Vagina (tissue), 2 donors: Measurements from ENCODE around the gene MYO18A. TPM values are rescaled to one million over a fixed set of nuclear protein-coding genes. Genes with fewer than 3 reads are reported as not detected.

ENCODE experiments used
- DNase-seq, 2 donors: peaks; one replicate each; pipeline ENCODE4 v3.0.0-alpha.2; 2017; ENCODE audit errors: extremely low spot score in 2 of 2
- H3K27ac ChIP-seq: fragments of 200-600 bp; sonication (generic); one replicate; pipeline ENCODE4 v1.5.1; 2019
- H3K27me3 ChIP-seq: fragments of 200-600 bp; sonication (generic); one replicate; pipeline ENCODE4 v1.5.1; 2019
- H3K36me3 ChIP-seq, 2 donors: fragments of 200-600 bp; sonication (generic); one replicate each; pipeline ENCODE4 v1.5.1; 2017 to 2019
- H3K4me1 ChIP-seq: fragments of 200-600 bp; sonication (generic); one replicate; pipeline ENCODE4 v1.5.1; 2019
- H3K4me3 ChIP-seq, 2 donors: fragments of 200-600 bp; sonication (generic); 1 replicate in 1 of 2; 2 replicates in 1 of 2; pipeline ENCODE4 v1.5.1; 2016 to 2019
- H3K9me3 ChIP-seq: fragments of 200-600 bp; sonication (generic); one replicate; pipeline ENCODE4 v1.5.1; 2019
- POLR2A ChIP-seq, 2 donors: fragments of 450-650 bp; IDR thresholded peaks; one replicate each; pipeline ENCODE4 v1.6.1; 2017; ENCODE audit warnings: antibody characterized with exemption in 2 of 2, mild to moderate bottlenecking in 2 of 2, moderate library complexity in 2 of 2
- POLR2AphosphoS5 ChIP-seq, 2 donors: sonication (generic); formaldehyde crosslinking; IDR thresholded peaks; one replicate each; pipeline ENCODE4 v1.9.0; 2017; ENCODE audit warnings: antibody characterized with exemption in 2 of 2, mild to moderate bottlenecking in 2 of 2, low read depth in 1 of 2; ENCODE audit not compliant: insufficient read depth in 1 of 2
- intact Hi-C: fragments of 100-400 bp; cut with DNase I; formaldehyde crosslinking; loops from one replicate; pipeline ENCODE4 v1.15.1; 2023
- total RNA-seq: library from RNA; depleted of rRNA; stranded (reverse); fragments of >200 nt; gene quantifications from one replicate; pipeline ENCODE4 v1.2.3, GENCODE V29; 2016
- TF ChIP-seq, protein P1 (sequence below), 3 experiments: fragments of 450-650 bp in 2 of 3; fragments of 200-600 bp in 1 of 3; sonication (generic) in 1 of 3; IDR thresholded peaks; one replicate each; pipeline ENCODE4 v1.5.1; 2017 to 2019; ENCODE audit warnings: antibody characterized with exemption in 3 of 3, mild to moderate bottlenecking in 2 of 3, moderate library complexity in 2 of 3

Gene MYO18A
- total RNA-seq, 1 donor from 2014 or later, result 70.7 TPM

DNA sequence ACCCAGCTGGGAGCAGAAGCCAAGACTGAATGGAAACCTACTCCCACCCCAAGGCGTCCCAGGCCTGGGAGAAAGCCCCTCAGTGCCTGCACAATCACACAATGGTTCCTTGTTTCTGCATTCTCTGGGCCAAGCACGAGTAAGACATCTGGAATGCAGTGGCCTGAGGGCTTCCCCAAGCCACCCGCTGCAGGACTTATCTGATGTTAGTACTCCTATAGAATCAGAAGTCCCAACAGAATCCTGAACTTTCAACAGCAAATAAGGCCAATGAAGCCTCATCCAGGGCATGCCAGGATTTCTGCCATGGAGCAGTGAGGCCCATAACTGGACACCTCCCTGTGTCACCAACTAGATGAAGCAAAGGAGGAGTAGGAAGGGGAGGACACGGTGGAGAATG lies 28.6 kb downstream of the MYO18A start:
- Histone ChIP-seq H3K27me3 (no peaks in the 10 kb centered on the region), H3K4me1 (peaks cover 49% of the 10 kb centered on the region), H3K27ac (no peak overlapping the region), H3K9me3 (no peaks in the 10 kb centered on the region), H3K4me3 (no peak overlapping the region), H3K36me3 (no peaks in the 10 kb centered on the region)
- intact Hi-C loops, result no loop called here
- TF ChIP-seq, protein P1, sequence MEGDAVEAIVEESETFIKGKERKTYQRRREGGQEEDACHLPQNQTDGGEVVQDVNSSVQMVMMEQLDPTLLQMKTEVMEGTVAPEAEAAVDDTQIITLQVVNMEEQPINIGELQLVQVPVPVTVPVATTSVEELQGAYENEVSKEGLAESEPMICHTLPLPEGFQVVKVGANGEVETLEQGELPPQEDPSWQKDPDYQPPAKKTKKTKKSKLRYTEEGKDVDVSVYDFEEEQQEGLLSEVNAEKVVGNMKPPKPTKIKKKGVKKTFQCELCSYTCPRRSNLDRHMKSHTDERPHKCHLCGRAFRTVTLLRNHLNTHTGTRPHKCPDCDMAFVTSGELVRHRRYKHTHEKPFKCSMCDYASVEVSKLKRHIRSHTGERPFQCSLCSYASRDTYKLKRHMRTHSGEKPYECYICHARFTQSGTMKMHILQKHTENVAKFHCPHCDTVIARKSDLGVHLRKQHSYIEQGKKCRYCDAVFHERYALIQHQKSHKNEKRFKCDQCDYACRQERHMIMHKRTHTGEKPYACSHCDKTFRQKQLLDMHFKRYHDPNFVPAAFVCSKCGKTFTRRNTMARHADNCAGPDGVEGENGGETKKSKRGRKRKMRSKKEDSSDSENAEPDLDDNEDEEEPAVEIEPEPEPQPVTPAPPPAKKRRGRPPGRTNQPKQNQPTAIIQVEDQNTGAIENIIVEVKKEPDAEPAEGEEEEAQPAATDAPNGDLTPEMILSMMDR (IDR thresholded peaks at IDR 0.05), result no peak
- TF ChIP-seq POLR2A (IDR thresholded peaks at IDR 0.05), result no peak
- TF ChIP-seq POLR2AphosphoS5 (IDR thresholded peaks at IDR 0.05; ENCODE audit: insufficient read depth in 1 of 2, low read depth in 1 of 2), result no peak
- no peak for DNase-seq

DNA sequence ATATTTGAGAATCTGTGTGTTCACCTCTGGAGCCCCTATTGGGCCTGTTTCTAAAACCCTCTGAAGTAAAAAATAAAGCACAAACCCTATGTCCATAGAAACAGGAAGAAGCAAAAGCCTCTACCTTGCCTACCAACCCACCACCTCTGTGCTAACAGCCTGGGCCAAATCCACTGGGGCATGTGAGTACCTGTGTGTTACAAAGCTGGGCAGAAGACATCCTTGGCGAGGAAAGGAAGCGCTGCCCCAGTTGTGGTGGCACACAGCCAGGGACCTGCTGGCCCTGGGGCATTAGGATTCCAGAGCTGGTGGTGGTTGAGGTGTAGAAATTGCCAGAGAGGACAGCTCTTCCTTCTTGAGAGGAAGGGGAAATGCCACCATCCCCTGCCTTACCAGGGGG lies 30.0 kb downstream of the MYO18A start:
- DNase-seq, result no peak
- Histone ChIP-seq H3K27ac (peak overlapping the region; percentile 85), H3K4me3 (no peak overlapping the region), H3K27me3 (no peaks in the 10 kb centered on the region), H3K9me3 (no peaks in the 10 kb centered on the region), H3K4me1 (peaks cover 37% of the 10 kb centered on the region), H3K36me3 (no peaks in the 10 kb centered on the region)
- TF ChIP-seq, protein P1 (IDR thresholded peaks at IDR 0.05), result no peak
- no peak for TF ChIP-seq POLR2AphosphoS5 (IDR thresholded peaks at IDR 0.05; ENCODE audit: insufficient read depth in 1 of 2, low read depth in 1 of 2)
- TF ChIP-seq POLR2A (IDR thresholded peaks at IDR 0.05), result no peak
- intact Hi-C loops, result no loop called here

DNA sequence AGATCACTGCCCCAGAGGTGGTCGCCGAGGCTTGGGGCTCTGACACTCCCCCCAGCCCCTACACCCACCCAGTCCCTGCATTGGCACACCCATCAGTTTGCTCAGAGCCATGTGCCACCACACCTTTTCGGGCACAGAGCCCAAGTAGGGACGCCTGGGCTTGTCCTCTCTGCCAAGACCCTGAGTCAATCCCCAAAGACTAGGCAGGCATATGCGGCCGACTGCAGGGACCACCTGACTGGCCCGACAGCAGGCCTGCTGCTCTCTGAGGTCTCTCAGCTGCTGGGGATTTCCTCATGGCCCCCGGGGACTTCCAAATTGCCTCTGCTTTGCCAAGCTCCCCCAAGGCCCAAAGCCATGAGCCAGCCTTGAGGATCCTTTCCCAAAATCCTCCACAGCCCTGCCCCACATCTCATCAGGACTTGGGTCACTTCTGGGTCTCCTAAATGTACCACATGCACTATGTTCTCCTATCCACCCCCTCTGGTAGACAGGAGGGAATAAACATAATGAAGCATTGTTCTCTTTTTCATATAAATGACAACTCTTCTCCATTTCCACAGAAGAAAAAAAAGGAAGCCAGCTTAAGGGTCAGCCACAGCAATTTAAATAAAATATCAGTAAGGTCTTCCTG lies 30.6 kb downstream of the MYO18A start:
- Histone ChIP-seq H3K4me1 (peaks cover 33% of the 10 kb centered on the region), H3K4me3 (peak overlapping the region; percentile 42 to 47), H3K36me3 (no peaks in the 10 kb centered on the region), H3K9me3 (no peaks in the 10 kb centered on the region), H3K27ac (peak overlapping the region; percentile 85), H3K27me3 (no peaks in the 10 kb centered on the region)
- TF ChIP-seq, protein P1 (IDR thresholded peaks at IDR 0.05), result no peak
- TF ChIP-seq POLR2AphosphoS5 (IDR thresholded peaks at IDR 0.05; ENCODE audit: insufficient read depth in 1 of 2, low read depth in 1 of 2) (no peak), POLR2A (IDR thresholded peaks at IDR 0.05) (no peak)
- no peak for DNase-seq
- intact Hi-C loops, result loop anchor here (2.0 to 5.0 kb wide), 2 partner anchors 69 to 143 kb away; partner anchors contain the start of gene NUFIP2

DNA sequence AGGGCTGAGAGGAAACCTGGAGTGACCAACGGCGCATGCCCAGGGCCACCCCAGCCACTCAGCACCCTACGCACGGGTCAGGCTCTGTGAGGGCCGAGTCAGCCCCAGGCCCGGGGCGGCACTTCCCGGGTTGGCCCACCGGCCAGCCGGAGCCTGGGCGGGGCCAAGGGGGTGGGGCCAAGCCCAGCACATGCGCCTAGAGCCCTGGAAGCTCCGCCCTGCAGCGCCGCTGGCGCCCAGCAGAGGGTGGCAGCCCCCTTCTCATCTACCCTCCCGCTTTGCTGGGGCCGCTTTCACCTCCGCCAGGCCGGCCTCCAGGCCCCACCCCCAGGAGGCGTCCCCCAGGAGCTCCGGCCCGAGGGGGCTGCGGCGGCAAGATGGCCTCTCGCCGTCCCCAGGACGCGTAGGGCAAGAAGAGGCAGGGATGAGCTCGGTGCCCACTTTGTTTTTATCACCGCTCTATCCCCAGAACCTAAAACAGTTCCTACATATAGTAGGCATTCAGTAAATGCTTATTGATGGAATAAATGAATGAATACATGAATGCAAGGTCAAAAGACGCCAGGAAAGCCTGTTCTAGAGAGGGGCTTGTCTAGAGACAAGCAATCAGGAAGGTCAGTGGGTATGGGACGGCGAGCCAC lies 31.3 kb downstream of the MYO18A start:
- DNase-seq, result no peak
- intact Hi-C loops, result loop anchor here (2.0 to 5.0 kb wide), 2 partner anchors 70 to 143 kb away; partner anchors contain the start of gene NUFIP2
- Histone ChIP-seq H3K9me3 (no peaks in the 10 kb centered on the region), H3K4me1 (peaks cover 26% of the 10 kb centered on the region), H3K36me3 (no peaks in the 10 kb centered on the region), H3K27me3 (no peaks in the 10 kb centered on the region), H3K27ac (peak overlapping the region; percentile 85), H3K4me3 (peak overlapping the region; percentile 42 to 47)
- TF ChIP-seq POLR2A (IDR thresholded peaks at IDR 0.05), result no peak
- TF ChIP-seq, protein P1 (IDR thresholded peaks at IDR 0.05), result peak; percentile 87 to 98 (median 94)
- peak; percentile 48 to 77 for TF ChIP-seq POLR2AphosphoS5 (IDR thresholded peaks at IDR 0.05; ENCODE audit: insufficient read depth in 1 of 2, low read depth in 1 of 2)
